GM21515 (cell line): ENCODE data around the gene TMEFF1.

ENCODE experiments used
- ATAC-seq: cut with Tn5 transposase; IDR thresholded peaks from one replicate; pipeline ENCODE4 v1.9.1; 2021; ENCODE audit not compliant: unreplicated experiment

The TMEFF1 gene

GRCh38 chr9:100575006-100575405 lies 102.1 kb downstream of the TMEFF1 start:
- ATAC-seq = no peak

GRCh38 chr9:100575765-100576386 lies 102.9 kb downstream of the TMEFF1 start:
- no peak for ATAC-seq

DNA sequence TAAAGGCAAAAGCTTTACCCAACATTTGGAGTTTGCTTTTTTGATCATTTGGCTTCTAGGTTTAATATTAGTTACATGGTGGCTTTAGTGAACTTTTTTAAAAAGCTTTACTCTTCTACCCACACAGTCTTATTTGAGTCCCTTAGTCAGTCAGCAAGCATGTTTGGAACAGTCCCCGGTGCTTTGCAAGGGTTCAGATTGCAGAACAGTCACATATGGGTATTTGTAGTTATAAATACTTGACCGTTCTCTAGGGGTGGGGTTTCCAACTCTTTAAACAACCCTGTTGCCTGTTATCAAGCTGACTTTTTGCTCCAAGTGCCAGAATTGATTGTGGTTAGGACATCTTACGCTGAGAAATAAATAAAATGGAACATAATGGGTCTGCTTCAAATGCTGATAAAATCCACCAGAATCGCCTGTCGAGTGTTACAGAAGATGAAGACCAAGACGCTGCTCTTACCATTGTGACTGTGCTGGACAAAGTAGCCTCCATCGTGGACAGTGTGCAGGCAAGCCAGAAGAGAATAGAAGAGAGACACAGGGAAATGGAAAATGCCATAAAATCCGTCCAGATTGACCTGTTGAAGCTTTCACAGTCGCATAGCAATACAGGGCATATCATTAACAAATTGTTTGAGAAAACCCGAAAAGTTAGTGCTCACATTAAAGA lies 105.0 kb downstream of the TMEFF1 start, which contains the start of gene CAVIN4:
TSS of gene CAVIN4 (plus strand) at position 304 of the 673 bp plus-strand sequence. CDS start at position 369, 65 bp downstream.
- no peak for ATAC-seq

DNA sequence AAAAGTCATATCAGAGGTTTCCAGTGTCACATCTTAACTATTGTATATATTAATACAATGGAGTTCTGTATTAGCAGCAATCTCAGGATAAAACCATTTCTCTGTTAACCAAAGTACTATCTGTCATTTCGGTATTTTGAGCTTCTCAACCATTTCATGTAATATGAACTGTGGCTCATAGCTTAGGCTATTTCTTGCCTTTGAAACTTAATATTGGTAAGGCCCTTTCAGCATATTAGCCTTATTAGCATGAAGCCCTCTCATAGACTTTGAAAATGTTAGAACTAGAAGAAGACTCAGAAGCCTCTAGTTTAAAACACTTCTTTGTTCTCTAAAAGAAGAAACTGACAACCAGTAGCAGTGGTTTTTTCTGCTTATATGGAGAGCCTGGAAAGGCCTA lies 105.7 kb downstream of the TMEFF1 start:
- no peak for ATAC-seq

- no peak for ATAC-seq
These were observed 106.7 kb downstream of the TMEFF1 start for GRCh38 chr9:100579665-100580064.

GRCh38 chr9:100580257-100580656 lies 107.3 kb downstream of the TMEFF1 start:
- no peak for ATAC-seq

DNA sequence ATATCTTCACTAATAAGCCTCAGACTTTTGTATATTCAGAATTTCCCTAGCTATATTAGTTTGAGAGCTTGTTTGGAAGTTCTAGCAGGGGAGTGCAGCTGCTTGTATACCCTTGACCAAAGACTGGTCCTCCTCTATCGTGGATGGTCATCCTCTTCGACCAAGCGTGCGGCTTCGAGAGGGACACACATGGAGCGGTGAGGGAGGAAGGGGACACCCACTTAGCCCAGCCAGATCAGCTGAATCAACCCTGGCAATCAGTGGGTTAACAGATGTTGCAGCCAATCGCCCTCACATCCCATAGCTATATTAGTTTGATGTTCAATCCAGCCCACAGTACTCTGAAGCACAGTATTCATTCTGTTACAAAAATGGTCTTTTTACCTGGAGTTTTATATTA lies 108.1 kb downstream of the TMEFF1 start:
- no peak for ATAC-seq

GRCh38 chr9:100581661-100582060 lies 108.7 kb downstream of the TMEFF1 start:
- ATAC-seq = no peak

DNA sequence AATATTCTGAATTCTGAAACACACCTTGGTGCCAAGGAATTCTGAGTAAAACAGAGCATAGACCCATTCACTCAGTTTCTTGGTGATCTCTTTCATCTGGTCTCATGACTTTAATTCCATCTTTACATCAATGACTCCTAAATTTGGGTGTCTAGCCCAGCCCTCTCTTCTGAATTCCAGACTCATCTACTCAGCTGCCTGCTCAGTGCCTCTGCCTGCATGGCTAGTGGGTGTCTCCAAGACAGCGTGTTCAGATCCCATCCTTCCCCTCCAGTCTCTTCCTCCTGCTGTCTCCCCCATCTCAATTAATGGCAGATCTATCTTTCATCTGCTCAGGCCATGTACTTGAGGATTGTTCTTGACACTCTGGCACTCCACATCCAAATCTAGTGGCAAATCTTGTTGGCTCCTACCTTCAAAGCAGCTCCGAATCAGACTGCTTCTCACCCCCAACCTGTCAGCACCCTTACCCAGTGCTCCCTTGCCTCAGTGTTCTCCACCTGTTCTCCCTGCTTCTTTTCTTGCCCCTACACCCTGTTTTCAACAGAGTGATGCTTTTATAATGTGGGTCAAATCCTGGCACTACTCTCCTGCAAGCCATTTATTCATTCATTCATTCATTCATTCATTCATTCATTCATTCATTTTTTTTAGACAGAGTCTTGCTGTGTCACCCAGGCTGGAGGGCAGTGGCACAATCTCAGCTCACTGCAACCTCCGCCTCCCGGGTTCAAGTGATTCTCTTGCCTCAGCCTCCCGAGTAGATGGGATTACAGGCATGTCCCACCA lies 110.3 kb downstream of the TMEFF1 start:
- ATAC-seq = no peak

GRCh38 chr9:100584951-100585350 lies 112.0 kb downstream of the TMEFF1 start:
- ATAC-seq = no peak

GRCh38 chr9:100586093-100586492 lies 113.1 kb downstream of the TMEFF1 start:
- ATAC-seq = no peak

DNA sequence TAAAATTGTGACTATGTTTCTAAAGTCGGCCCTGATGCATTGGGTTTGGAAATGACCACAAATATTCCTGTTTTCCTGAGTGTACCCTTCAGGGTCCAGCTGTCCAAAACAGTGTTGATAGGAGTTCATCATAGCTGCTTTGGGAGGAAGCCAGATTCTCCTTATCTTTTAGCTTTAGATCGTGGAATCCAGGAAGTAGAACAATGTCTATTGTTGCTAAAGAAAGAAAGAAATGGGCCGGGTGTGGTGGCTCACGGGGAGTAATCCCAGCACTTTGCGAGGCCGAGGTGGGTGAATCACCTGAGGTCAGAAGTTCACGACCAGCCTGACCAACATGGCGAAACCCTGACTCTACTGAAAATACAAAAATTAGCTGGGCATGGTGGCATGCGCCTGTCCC lies 114.4 kb downstream of the TMEFF1 start:
- ATAC-seq = no peak

- ATAC-seq = no peak
These were observed 116.6 kb downstream of the TMEFF1 start for GRCh38 chr9:100589582-100589981.

GRCh38 chr9:100590481-100590880 lies 117.5 kb downstream of the TMEFF1 start:
- no peak for ATAC-seq

DNA sequence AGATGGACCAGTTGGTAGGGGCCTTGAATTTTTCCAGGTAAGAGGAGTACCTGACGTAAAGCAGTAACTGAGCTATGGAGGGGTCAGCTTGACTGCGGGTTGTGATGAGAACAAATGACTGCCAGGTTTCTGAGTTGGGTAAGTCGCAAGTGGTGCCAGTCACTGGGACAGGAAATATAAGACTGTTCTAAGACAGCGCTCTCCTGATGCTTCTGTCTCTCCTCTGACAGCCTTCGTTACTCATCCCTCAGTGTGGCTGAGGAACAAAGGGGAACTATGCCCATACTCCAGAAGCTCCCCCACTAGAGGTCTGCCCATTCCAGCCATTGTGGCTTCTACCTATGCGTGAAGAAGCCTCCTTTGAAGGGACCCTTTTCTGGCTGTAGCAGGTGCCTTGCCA lies 118.2 kb downstream of the TMEFF1 start:
- ATAC-seq = no peak

DNA sequence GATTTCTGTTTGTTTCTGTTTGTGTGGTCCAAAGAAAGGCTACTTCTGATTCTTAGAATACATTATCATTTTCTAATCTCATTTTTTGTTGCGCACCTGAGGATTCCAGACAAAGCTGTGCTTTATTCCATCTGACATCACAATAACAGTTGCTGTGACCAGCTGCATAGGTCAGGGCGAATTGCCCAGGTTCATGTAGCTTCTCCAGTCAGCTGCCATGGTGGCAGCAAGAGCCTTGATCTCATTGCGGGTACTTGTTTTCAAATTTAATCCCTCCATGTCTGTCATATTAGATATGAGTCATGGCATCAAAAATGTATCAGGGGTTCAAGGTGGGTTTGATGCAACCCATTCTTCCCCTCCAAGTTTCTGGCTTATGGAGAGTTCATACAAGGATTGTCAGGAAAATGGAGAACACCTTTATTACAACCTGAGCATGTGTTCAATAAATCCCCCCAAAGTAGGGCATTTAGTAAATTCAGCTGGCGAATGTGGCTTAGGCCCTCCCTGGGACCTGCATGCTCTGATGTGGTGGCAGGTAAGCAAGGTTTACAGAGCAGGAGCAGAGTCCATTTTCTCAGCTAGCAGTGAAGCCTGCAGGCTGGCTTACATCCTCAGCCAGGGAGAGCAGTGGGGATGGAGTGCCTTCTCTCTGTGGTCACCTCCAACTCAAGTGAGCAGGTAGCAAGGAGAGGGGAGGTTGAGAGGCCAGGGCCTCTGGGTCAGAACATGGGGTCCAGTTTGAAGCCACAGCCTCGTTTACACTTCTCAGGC lies 118.9 kb downstream of the TMEFF1 start:
- no peak for ATAC-seq

- peak; percentile 47 for ATAC-seq
These were observed 122.6 kb downstream of the TMEFF1 start for GRCh38 chr9:100595391-100596199.

- no peak for ATAC-seq
These were observed 124.3 kb downstream of the TMEFF1 start for GRCh38 chr9:100597236-100597635.

DNA sequence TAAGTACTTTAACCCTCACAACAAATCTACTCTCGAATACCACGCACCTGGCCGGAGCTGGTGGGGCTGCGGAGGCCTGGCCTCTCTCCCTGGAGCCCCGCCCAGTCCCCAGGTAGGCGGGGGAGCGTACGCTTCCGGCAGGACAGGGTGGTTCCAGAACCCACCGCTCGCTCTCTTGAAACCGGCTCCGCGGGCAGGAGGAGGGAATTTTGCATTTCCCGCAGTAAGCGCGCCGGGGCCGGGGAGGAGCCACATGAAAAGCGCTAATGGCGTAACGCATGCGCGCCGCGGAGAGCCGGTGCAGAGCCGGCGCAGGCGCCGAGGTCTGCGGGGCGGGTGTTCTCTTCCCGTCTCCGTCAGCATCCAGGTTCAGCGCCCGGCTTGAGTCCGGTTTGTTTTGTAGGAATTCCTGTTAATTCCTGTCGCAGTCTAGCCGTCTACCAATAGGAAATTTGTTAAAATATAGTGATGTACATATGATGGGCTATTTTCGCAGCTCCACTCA lies 125.7 kb downstream of the TMEFF1 start:
- peak; percentile 79 for ATAC-seq

- ATAC-seq = no peak
These were observed 127.7 kb downstream of the TMEFF1 start for GRCh38 chr9:100600521-100601079.
